OCI-LY7 (cell line): ENCODE measurements around the gene RNASE4. TPM values are rescaled to one million over a fixed set of nuclear protein-coding genes. Genes with fewer than 3 reads are reported as not detected.
A peak's percentile ranks its signal among the peaks of the same experiment; 100 is the strongest.

ENCODE experiments used
- Bru-seq: library from RNA; stranded (reverse); fragments of 400-500 nt; gene quantifications from one replicate; lab custom pipeline; 2021; lab: Mats Ljungman, UMichigan
- BruChase-seq, 2 experiments: library from RNA; stranded (reverse); fragments of 400-500 nt; gene quantifications; one replicate each; lab custom pipeline; 2021; lab: Mats Ljungman, UMichigan
- BruUV-seq: library from RNA; stranded (reverse); fragments of 400-500 nt; replicated peaks from 2 replicates; lab custom pipeline; 2021; lab: Mats Ljungman, UMichigan
- CTCF ChIA-PET: fragments of 300-600 bp; sonication (Branson Sonifier 250); formaldehyde crosslinking; loops from one replicate; lab custom pipeline; 2022; ENCODE audit warnings: antibody characterized with exemption; ENCODE audit not compliant: unreplicated experiment; lab: Charles Lee
- POLR2A ChIA-PET: fragments of 300-600 bp; sonication (Branson Sonifier 250); formaldehyde crosslinking; loops from one replicate; lab custom pipeline; 2022; ENCODE audit warnings: antibody characterized with exemption; lab: Charles Lee
- DNase-seq: peaks from one replicate; pipeline ENCODE4 v3.0.0-alpha.2; 2015; ENCODE audit warnings: low spot score
- H2AFZ ChIP-seq: fragments of 200-600 bp; sonication (generic), shearing (Covaris generic); 2 replicates; pipeline ENCODE4 v1.6.1; 2014; ENCODE audit warnings: mild to moderate bottlenecking, antibody characterized with exemption, low read length, moderate library complexity
- H3K27ac ChIP-seq: fragments of 200-600 bp; sonication (generic); 2 replicates; pipeline ENCODE4 v1.5.1; 2014; ENCODE audit warnings: mixed run types, low read depth, mild to moderate bottlenecking, moderate library complexity, low read length, inconsistent platforms; ENCODE audit not compliant: poor library complexity, severe bottlenecking
- H3K36me3 ChIP-seq: fragments of 200-600 bp; sonication (generic); 2 replicates; pipeline ENCODE4 v1.6.1; 2014; ENCODE audit warnings: mild to moderate bottlenecking, antibody characterized with exemption, low read length, moderate library complexity, mixed read lengths; ENCODE audit not compliant: insufficient read depth
- H3K4me1 ChIP-seq: fragments of 200-600 bp; sonication (generic); 2 replicates; pipeline ENCODE4 v1.5.1; 2014; ENCODE audit warnings: mild to moderate bottlenecking, low read length; ENCODE audit not compliant: insufficient read depth, poor library complexity, severe bottlenecking
- H3K4me2 ChIP-seq: fragments of 200-600 bp; sonication (generic); 2 replicates; pipeline ENCODE4 v1.6.1; 2014; ENCODE audit warnings: mild to moderate bottlenecking, low read length
- H3K4me3 ChIP-seq: fragments of 200-600 bp; sonication (generic); 2 replicates; pipeline ENCODE4 v1.5.1; 2014; ENCODE audit warnings: mild to moderate bottlenecking, low read depth, low read length; ENCODE audit not compliant: poor library complexity, severe bottlenecking
- H3K79me2 ChIP-seq: fragments of 200-600 bp; sonication (generic); 2 replicates; pipeline ENCODE4 v1.6.1; 2016; ENCODE audit warnings: low read depth, mild to moderate bottlenecking, low read length, moderate library complexity, mixed read lengths; ENCODE audit not compliant: insufficient read depth
- H3K9me2 ChIP-seq: fragments of 200-600 bp; sonication (generic); 2 replicates; pipeline ENCODE4 v1.6.1; 2016; ENCODE audit warnings: mild to moderate bottlenecking, low read length, mixed read lengths; ENCODE audit not compliant: insufficient read depth
- H3K9me3 ChIP-seq: fragments of 200-600 bp; sonication (generic); 2 replicates; pipeline ENCODE4 v1.6.1; 2014; ENCODE audit warnings: mild to moderate bottlenecking, mixed run types, low read length, mixed read lengths
- H4K20me1 ChIP-seq: fragments of 200-600 bp; sonication (generic); 2 replicates; pipeline ENCODE4 v1.6.1; 2014; ENCODE audit warnings: mild to moderate bottlenecking, antibody characterized with exemption, low read length, moderate library complexity, mixed read lengths; ENCODE audit not compliant: insufficient read depth
- EZH2phosphoT487 ChIP-seq: fragments of 200-600 bp; sonication (generic); IDR thresholded peaks from 2 replicates; pipeline ENCODE4 v1.6.1; 2018; ENCODE audit warnings: low read depth, borderline replicate concordance, mild to moderate bottlenecking, mixed run types, antibody characterized with exemption, low read length, moderate library complexity, mixed read lengths
- intact Hi-C: fragments of 100-400 bp; cut with micrococcal nuclease; formaldehyde crosslinking; loops from one replicate; pipeline ENCODE4 v1.10.0; 2022; ENCODE audit not compliant: unreplicated experiment
- long read RNA-seq: library from polyadenylated mRNA; stranded (forward); transcript quantifications from one replicate; pipeline ENCODE4 v2.0.0, GENCODE V29; 2022
- total RNA-seq, 2 experiments: library from RNA; depleted of rRNA in 1 of 2; stranded (reverse); fragments of >200 nt in 1 of 2; shearing (Covaris generic) in 1 of 2; gene quantifications; 2 replicates each; pipeline ENCODE4 v1.2.3, GENCODE V29; 2014 to 2022
- TF ChIP-seq, protein P1 (sequence below): fragments of 200-600 bp; sonication (generic); conservative IDR thresholded peaks from 2 replicates; pipeline ENCODE4 v1.5.1; 2014; ENCODE audit warnings: mild to moderate bottlenecking, antibody characterized with exemption, low read length, moderate library complexity, mixed read lengths

Gene RNASE4
- total RNA-seq (2014; rRNA removed; shearing (Covaris generic)) = not detected in 2 replicates
- total RNA-seq (2022) = not detected in 2 replicates
- percentile 12 among the genes with signal in this experiment for Bru-seq, nascent RNA
- percentile 20 among the genes with signal in this experiment for BruChase-seq, experiment 1, labeled RNA remaining after a 6-hour chase
- BruChase-seq, experiment 2, labeled RNA remaining after a 2-hour chase = percentile 27 among the genes with signal in this experiment
- long read RNA-seq = 0 reads

DNA sequence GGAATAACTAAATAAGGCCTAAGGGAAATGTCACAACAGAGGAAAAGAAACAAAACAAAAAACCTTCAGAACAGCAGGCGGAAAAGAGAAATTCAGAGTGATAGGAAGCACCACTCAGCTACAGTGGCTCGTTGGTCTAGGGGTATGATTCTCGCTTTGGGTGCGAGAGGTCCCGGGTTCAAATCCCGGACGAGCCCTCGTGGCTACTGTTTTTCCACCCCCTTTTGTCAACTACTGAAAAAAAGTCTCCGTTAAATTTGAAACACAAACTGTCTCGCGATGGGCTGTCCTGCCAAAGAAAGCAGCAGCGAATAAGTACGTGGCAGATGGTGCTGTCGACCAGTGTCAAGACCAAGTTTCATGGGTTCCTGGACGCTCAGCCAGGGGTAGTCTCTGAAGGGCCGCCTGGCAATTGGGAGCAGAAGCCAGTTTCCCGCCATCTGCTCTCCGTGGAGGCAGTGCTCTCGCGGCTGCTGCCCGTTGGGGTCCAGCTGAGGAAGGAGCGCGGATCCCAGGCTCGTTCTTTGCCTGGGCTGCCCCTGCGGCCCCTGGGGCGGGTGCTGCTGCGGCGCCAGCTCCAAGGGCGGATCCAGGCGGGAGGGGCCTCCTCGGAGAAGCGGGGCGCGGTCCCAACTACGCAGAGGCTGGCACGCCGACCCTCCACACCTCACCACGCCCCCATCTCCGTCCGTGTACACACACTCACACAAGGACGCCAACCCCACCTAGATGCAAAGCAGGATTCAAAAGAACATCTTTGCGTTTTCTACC, at the start of gene RNASE4:
RNASE4 (plus strand) TSS at position 670 of the 771 bp plus-strand sequence. CDS start 14,812 bp downstream, outside the sequence.
- TF ChIP-seq, protein P1, sequence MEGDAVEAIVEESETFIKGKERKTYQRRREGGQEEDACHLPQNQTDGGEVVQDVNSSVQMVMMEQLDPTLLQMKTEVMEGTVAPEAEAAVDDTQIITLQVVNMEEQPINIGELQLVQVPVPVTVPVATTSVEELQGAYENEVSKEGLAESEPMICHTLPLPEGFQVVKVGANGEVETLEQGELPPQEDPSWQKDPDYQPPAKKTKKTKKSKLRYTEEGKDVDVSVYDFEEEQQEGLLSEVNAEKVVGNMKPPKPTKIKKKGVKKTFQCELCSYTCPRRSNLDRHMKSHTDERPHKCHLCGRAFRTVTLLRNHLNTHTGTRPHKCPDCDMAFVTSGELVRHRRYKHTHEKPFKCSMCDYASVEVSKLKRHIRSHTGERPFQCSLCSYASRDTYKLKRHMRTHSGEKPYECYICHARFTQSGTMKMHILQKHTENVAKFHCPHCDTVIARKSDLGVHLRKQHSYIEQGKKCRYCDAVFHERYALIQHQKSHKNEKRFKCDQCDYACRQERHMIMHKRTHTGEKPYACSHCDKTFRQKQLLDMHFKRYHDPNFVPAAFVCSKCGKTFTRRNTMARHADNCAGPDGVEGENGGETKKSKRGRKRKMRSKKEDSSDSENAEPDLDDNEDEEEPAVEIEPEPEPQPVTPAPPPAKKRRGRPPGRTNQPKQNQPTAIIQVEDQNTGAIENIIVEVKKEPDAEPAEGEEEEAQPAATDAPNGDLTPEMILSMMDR = no peak
- no peak for TF ChIP-seq EZH2phosphoT487
- no peaks in the 10 kb centered on the region for H3K9me3 ChIP-seq
- peak; percentile 68 for DNase-seq
- H3K27ac ChIP-seq = peak within 1 kb of the TSS; percentile 49
- H3K4me2 ChIP-seq = peak within 1 kb of the TSS; percentile 94
- POLR2A ChIA-PET = interaction anchor here (0.9 to 1.2 kb wide), 4 partner anchors 10 to 356 kb away, joined by 3 read pairs; partner anchors contain the start of gene PARP2
- H4K20me1 ChIP-seq = peaks cover 6% of the 10 kb centered on the region; the same call in 1 of the 2 replicates
- H3K79me2 ChIP-seq = no peaks in the 10 kb centered on the region
- no peaks in the 10 kb centered on the region for H3K9me2 ChIP-seq
- peak within 1 kb of the TSS; percentile 79 for H2AFZ ChIP-seq
- no peaks in the 10 kb centered on the region for H3K36me3 ChIP-seq
- CTCF ChIA-PET = interaction anchor here (0.6 to 1.1 kb wide), 2 partner anchors 72 to 342 kb away, joined by 3 to 4 read pairs; no protein-coding TSS in a partner anchor
- BruUV-seq = no TSS peak
- peak within 1 kb of the TSS; percentile 74 for H3K4me3 ChIP-seq
- peaks cover 42% of the 10 kb centered on the region for H3K4me1 ChIP-seq
- intact Hi-C loops = loop anchor here (1.0 to 10.0 kb wide), 6 partner anchors 16 to 421 kb away; partner anchors contain the start of genes PARP2, PIP4P1 and TMEM253

DNA sequence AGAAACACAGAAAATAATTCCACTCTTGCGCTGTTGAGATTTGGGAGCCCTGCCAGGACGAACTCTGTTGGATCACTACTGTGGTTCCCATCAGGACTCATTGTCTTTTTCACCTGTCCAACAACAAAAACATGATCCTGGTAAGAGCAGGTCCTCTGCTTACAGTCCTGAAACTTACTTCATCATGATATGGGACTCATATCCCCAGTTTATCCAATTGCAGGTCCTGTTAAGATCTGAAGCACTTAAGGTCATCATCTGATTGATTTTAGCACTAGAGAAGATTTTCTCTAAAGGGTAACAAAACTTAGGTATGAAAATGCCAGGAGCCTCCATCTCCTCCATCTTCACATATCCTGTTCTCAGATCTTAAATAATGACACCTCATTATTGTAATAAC, 42.8 kb upstream of the RNASE4 start, which contains the start of gene OR6S1:
OR6S1 (minus strand) TSS at position 101 of the 400 bp plus-strand sequence; CDS start at position 101, 0 bp downstream.
- intact Hi-C loops = no loop called here
- BruUV-seq = no TSS peak

More for the DNA sequence above, 42.8 kb upstream of the RNASE4 start, which contains the start of gene OR6S1:
- CTCF ChIA-PET = no interaction called here
- Histone ChIP-seq H3K4me2 (no peak within 1 kb of the TSS), H4K20me1 (no peaks in the 10 kb centered on the region), H3K36me3 (no peaks in the 10 kb centered on the region), H3K9me3 (no peaks in the 10 kb centered on the region), H3K27ac (no peak within 1 kb of the TSS), H3K4me3 (no peak within 1 kb of the TSS), H2AFZ (no peak within 1 kb of the TSS), H3K4me1 (no peaks in the 10 kb centered on the region), H3K79me2 (no peaks in the 10 kb centered on the region), H3K9me2 (no peaks in the 10 kb centered on the region)
- TF ChIP-seq, protein P1 = no peak
- TF ChIP-seq EZH2phosphoT487 = no peak
- POLR2A ChIA-PET = no interaction called here
- no peak for DNase-seq
